ENCODE measurements around the gene PPP1R7. TPM values are rescaled to one million over a fixed set of nuclear protein-coding genes. Genes with fewer than 3 reads are reported as not detected.

Gene PPP1R7
- polyA plus RNA-seq, 1 of the 3 experiments (the other 2 are of a cell fraction): 56.9 TPM

GRCh38 chr2:241229563-241230401, 79.5 kb downstream of the PPP1R7 start:
- DNase-seq: no peak
- CTCF ChIA-PET: interaction anchor here (1.0 to 1.2 kb wide), 2 partner anchors 151 to 379 kb away, joined by 3 to 5 read pairs; no protein-coding TSS in a partner anchor

More at GRCh38 chr2:241229563-241230401, 79.5 kb downstream of the PPP1R7 start:
- H3K4me3 ChIP-seq (ENCODE audit: low read depth in 2 of 2, low read length in 1 of 2): no peak overlapping the region
- POLR2A ChIA-PET: no interaction called here
- TF ChIP-seq IRF3 (IDR thresholded peaks at IDR 0.05; ENCODE audit: low read depth, low read length) (no peak), REST (IDR thresholded peaks at IDR 0.05; ENCODE audit: low read depth, low read length) (no peak), NRF1 (IDR thresholded peaks at IDR 0.05; ENCODE audit: low read depth, low read length) (no peak), SMC3 (IDR thresholded peaks at IDR 0.05; ENCODE audit: low read depth, low read length) (no peak), MXI1 (IDR thresholded peaks at IDR 0.05; ENCODE audit: low read depth, low read length) (no peak)
- H3K9me2 ChIP-seq: no peaks in the 10 kb centered on the region
- peaks cover 19% of the 10 kb centered on the region for H3F3A ChIP-seq (replicated peaks; ENCODE audit: insufficient read depth)
- H4K20me1 ChIP-seq (ENCODE audit: insufficient read depth): peaks cover 56% of the 10 kb centered on the region
- WGBS (ENCODE audit: low lambda C conversion rate): 92% methylated on average over 21 of the region's 29 CpGs
- H3K27me3 ChIP-seq (ENCODE audit: insufficient read depth): no peaks in the 10 kb centered on the region
- H3K36me3 ChIP-seq (replicated peaks in 1 of 2; ENCODE audit: control insufficient read depth in 1 of 2, insufficient read depth in 2 of 2, low read length in 1 of 2): peaks cover 24 to 77% of the 10 kb centered on the region in 2 experiments
- no peak overlapping the region for H3K4me2 ChIP-seq
- H3K9me3 ChIP-seq: no peaks in the 10 kb centered on the region
- H3K27ac ChIP-seq (ENCODE audit: low read depth in 2 of 2, low read length in 1 of 2): no peak overlapping the region
- H2AFZ ChIP-seq (ENCODE audit: low read depth): no peak overlapping the region
- H3K4me1 ChIP-seq (ENCODE audit: control insufficient read depth in 1 of 2, insufficient read depth in 2 of 2, low read depth in 1 of 2, low read length in 1 of 2): peaks cover 0 to 8% of the 10 kb centered on the region in 2 experiments; a peak in 1 of 4 replicates
- no peak overlapping the region for H3K9ac ChIP-seq
- H3K79me2 ChIP-seq (ENCODE audit: insufficient read depth): peaks cover 14% of the 10 kb centered on the region
